BE2C (cell line): ENCODE results near the gene GDI2.
"Not testable (repeated sequence)": the region's sequence is repeated elsewhere in the genome, so short reads cannot be mapped to it uniquely, and the experiment has no call there.

Experiments
- DNase-seq: peaks from one replicate; pipeline ENCODE4 v3.0.0-alpha.2; 2020
- H3K27me3 ChIP-seq: fragments of 250-450 bp; sonication (Bioruptor Pico); 2 replicates; pipeline ENCODE4 v1.5.1; 2020; ENCODE audit warnings: mild to moderate bottlenecking
- H3K36me3 ChIP-seq: fragments of 250-450 bp; sonication (Bioruptor Pico); 2 replicates; pipeline ENCODE4 v1.5.1; 2020; ENCODE audit warnings: mild to moderate bottlenecking
- H3K4me1 ChIP-seq: fragments of 250-450 bp; sonication (Bioruptor Pico); 2 replicates; pipeline ENCODE4 v1.5.1; 2020
- H3K4me3 ChIP-seq: 2 replicates; pipeline ENCODE4 v1.5.1; 2011; ENCODE audit warnings: low read depth, low read length
- H3K9me3 ChIP-seq: fragments of 250-450 bp; sonication (Bioruptor Pico); 2 replicates; pipeline ENCODE4 v1.5.1; 2020
- CTCF ChIP-seq: IDR thresholded peaks from 2 replicates; pipeline ENCODE4 v1.5.1; 2012; ENCODE audit warnings: mild to moderate bottlenecking, low read depth, low read length

GDI2 gene

DNA sequence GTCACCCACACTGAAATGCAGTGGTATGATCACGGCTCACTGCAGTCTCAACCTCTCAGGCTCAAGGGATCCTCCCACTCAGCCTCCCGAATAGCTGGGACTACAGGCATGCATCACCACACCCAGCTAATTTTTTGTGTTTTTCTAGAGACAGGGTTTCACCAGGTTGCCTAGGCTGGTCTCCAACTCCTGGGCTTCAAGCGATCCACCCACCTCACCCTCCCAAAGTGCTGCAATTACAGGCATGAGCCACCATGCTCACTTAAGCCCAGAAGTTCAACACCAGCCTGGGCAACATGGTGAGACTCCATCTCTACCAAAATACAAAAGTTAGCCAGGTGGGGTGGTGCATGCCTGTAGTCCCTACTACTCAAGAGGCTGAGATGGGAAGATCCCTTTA, 33.5 kb downstream of the GDI2 start:
- no peaks in the 10 kb centered on the region for H3K27me3 ChIP-seq
- peaks cover 59% of the 10 kb centered on the region for H3K36me3 ChIP-seq
- DNase-seq: no peak
- TF ChIP-seq CTCF: no peak
- H3K9me3 ChIP-seq: no peaks in the 10 kb centered on the region
- no peaks in the 10 kb centered on the region for H3K4me1 ChIP-seq
- no peak overlapping the region for H3K4me3 ChIP-seq

DNA sequence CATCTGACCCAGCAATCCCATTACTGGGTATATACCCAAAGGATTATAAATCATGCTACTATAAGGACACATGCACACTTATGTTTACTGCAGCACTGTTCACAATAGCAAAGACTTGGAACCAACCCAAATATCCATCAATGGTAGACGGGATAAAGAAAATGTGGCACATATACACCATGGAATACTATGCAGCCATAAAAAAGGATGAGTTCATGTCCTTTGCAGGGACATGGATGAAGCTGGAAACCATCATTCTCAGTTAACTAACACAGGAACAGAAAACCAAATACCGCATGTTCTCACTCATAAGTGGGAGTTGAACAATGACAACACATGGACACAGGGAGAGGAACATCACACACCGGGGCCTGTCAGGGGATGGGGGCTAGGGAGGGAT, 35.5 kb downstream of the GDI2 start:
- not testable (repeated sequence) for H3K9me3 ChIP-seq, H3K4me3 ChIP-seq, DNase-seq, H3K27me3 ChIP-seq, H3K4me1 ChIP-seq
- peaks cover 43% of the 10 kb centered on the region for H3K36me3 ChIP-seq

- H3K4me1 ChIP-seq: no peaks in the 10 kb centered on the region
- peaks cover 41% of the 10 kb centered on the region for H3K36me3 ChIP-seq
- DNase-seq: no peak
- no peak for TF ChIP-seq CTCF
- H3K27me3 ChIP-seq: no peaks in the 10 kb centered on the region
- H3K9me3 ChIP-seq: no peaks in the 10 kb centered on the region
- no peak overlapping the region for H3K4me3 ChIP-seq
Observed at GRCh38 chr10:5776881-5777197, 36.4 kb downstream of the GDI2 start.

DNA sequence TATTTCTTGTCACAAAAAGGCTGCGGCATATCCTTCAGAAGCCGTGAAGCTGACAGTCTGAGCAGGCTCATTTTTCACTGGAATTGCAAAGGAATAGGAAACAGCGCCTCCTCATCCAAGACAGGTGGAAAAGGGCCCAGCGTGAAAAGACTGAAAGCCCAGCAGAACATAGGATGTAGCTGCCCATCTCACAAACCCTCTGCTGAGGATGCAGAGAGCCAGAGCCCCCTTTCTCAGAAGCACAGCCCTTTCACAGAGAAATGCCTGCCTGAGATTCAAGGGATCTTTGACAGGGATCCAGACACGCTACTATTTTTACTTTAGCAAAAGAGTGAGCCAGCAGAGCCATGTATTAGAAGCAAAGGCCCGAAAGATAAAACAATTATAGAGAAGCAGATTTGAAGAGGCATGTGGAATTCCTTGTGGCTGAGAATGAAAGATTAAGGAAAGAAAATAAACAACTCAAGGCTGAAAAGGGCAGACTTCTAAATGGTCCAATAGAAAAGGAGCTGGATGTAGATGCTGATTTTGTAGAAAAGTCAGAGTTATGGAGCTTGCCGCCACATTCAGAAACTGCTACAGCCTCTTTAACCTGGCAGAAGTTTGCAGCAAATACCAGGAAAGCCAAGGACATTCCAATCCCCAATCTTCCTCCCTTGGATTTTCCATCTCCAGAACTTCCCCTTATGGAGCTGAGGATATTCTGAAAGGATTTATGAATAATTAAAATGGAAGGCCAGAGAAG, 36.9 kb downstream of the GDI2 start:
- DNase-seq: no peak

GRCh38 chr10:5775685-5776084, 37.5 kb downstream of the GDI2 start:
- peaks cover 45% of the 10 kb centered on the region for H3K36me3 ChIP-seq
- no peak overlapping the region for H3K4me3 ChIP-seq
- DNase-seq: no peak
- H3K27me3 ChIP-seq: no peaks in the 10 kb centered on the region
- H3K4me1 ChIP-seq: no peaks in the 10 kb centered on the region
- no peak for TF ChIP-seq CTCF
- H3K9me3 ChIP-seq: no peaks in the 10 kb centered on the region

More for the DNA sequence above, 36.9 kb downstream of the GDI2 start:
- Histone ChIP-seq H3K4me3 (no peak overlapping the region), H3K27me3 (no peaks in the 10 kb centered on the region), H3K36me3 (peaks cover 43% of the 10 kb centered on the region), H3K9me3 (no peaks in the 10 kb centered on the region), H3K4me1 (no peaks in the 10 kb centered on the region)
- peak; percentile 28; the same call in 1 of the 2 replicates for TF ChIP-seq CTCF

DNA sequence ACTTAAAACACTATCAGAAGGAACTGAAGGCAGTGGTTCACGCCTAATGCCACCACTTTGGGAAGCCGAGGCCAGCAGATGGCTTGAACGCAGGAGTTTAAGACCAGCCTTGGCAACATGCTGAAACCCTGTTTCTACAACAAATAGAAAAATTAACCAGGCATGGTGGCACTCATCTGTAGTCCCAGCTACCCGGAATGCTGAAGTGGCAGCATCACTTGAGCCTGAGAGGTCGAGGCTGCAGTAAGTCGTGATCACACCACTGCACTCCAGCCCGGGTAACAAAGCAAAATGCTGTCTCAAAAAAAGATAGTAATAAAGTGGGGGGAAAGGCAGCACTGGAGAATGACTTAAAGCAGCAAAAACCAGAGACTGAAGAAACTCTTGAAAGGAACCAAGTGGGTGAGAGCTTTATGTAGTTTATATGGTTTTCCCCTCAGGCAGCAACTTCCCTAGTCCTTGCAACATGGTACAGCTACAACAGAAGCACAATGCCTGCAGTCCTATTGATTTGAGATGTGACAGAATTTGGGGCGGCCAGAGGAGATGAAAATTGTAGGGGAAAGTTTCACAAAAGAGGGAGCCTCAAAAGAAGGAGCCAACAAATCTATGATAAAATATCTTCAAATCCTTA, 38.1 kb downstream of the GDI2 start:
- no peak overlapping the region for H3K4me3 ChIP-seq
- no peaks in the 10 kb centered on the region for H3K9me3 ChIP-seq
- DNase-seq: no peak
- TF ChIP-seq CTCF: no peak
- H3K27me3 ChIP-seq: no peaks in the 10 kb centered on the region
- H3K36me3 ChIP-seq: peaks cover 49% of the 10 kb centered on the region
- H3K4me1 ChIP-seq: no peaks in the 10 kb centered on the region
